K562 (cell line): ENCODE results near the gene CATSPER4. TPM values are rescaled to one million over a fixed set of nuclear protein-coding genes. Genes with fewer than 3 reads are reported as not detected.
A peak's percentile ranks its signal among the peaks of the same experiment; 100 is the strongest.

Experiments
- ADNP ChIP-seq: fragments of 200-800 bp; sonication (Bioruptor generic); IDR thresholded peaks from 2 replicates; pipeline ENCODE4 v1.6.1; 2016; ENCODE audit warnings: missing genetic modification characterization, missing compliant biosample characterization
- NFXL1 ChIP-seq: fragments of 450-650 bp; formaldehyde crosslinking; IDR thresholded peaks from 2 replicates; pipeline ENCODE4 v1.4.0; 2021; ENCODE audit warnings: mild to moderate bottlenecking
- ZBTB1 ChIP-seq: sonication (generic); formaldehyde crosslinking; IDR thresholded peaks from 2 replicates; pipeline ENCODE4 v1.8.1; 2023; ENCODE audit warnings: missing genetic modification reagents, low read depth, mild to moderate bottlenecking, borderline replicate concordance
- ZNF551 ChIP-seq: fragments of 250-450 bp; sonication (Bioruptor Pico); IDR thresholded peaks from 2 replicates; pipeline ENCODE4 v1.5.0; 2021; ENCODE audit warnings: mild to moderate bottlenecking, moderate library complexity
- polyA plus RNA-seq, 8 experiments: library from polyadenylated mRNA; depleted of rRNA in 4 of 8; stranded (reverse) in 5 of 8; unstranded in 3 of 8; fragments of >200 nt; fragmentation: Nextera tagmentation in 2 of 8; fragmentation: Illumina TruSeq in 1 of 8; extraction: Ambion mirVana in 2 of 8; extraction: Trizol in 1 of 8; gene quantifications; 2 replicates each; pipeline versions ENCODE4 v1.2.1 to v1.2.3, GENCODE V29; 2011 to 2014; ENCODE audit warnings: inconsistent platforms in 1 of 8, missing spikeins in 1 of 8
- total RNA-seq, 7 experiments: library from RNA; depleted of rRNA in 6 of 7; stranded (reverse); fragments of >200 nt in 6 of 7; fragmentation: Illumina TruSeq in 2 of 7; extraction: Trizol in 2 of 7; gene quantifications; 2 replicates each; pipeline versions ENCODE4 v1.2.1 to v1.2.3, GENCODE V29; 2011 to 2021; ENCODE audit warnings: low replicate concordance in 1 of 7
- TF ChIP-seq, protein P1 (sequence below): fragments of 450-650 bp; IDR thresholded peaks from 2 replicates; pipeline ENCODE4 v1.6.1; 2018; ENCODE audit warnings: mild to moderate bottlenecking, low read depth; ENCODE audit not compliant: partially characterized antibody
- TF ChIP-seq, protein P2 (sequence below), 2 experiments: fragments of 450-650 bp; formaldehyde crosslinking in 1 of 2; IDR thresholded peaks; 2 replicates each; pipeline versions ENCODE4 v1.4.0 to v1.6.1; 2014 to 2020; ENCODE audit warnings: mild to moderate bottlenecking in 2 of 2, borderline replicate concordance in 1 of 2, low read depth in 1 of 2
- TF ChIP-seq, protein P3 (sequence below): sonication (generic); formaldehyde crosslinking; IDR thresholded peaks from 2 replicates; pipeline ENCODE4 v1.8.1; 2023; ENCODE audit warnings: mild to moderate bottlenecking, missing genetic modification reagents
- TF ChIP-seq, protein P4 (sequence below): sonication (generic); formaldehyde crosslinking; IDR thresholded peaks from 2 replicates; pipeline ENCODE4 v1.8.1; 2023; ENCODE audit warnings: mild to moderate bottlenecking, missing genetic modification reagents

Gene CATSPER4
- total and polyA plus RNA-seq, 9 of the 15 experiments (the other 6 are each of a cell fraction or from before 2014, with no cell fraction given): 0.04 to 0.13 TPM; not detected in 7

DNA sequence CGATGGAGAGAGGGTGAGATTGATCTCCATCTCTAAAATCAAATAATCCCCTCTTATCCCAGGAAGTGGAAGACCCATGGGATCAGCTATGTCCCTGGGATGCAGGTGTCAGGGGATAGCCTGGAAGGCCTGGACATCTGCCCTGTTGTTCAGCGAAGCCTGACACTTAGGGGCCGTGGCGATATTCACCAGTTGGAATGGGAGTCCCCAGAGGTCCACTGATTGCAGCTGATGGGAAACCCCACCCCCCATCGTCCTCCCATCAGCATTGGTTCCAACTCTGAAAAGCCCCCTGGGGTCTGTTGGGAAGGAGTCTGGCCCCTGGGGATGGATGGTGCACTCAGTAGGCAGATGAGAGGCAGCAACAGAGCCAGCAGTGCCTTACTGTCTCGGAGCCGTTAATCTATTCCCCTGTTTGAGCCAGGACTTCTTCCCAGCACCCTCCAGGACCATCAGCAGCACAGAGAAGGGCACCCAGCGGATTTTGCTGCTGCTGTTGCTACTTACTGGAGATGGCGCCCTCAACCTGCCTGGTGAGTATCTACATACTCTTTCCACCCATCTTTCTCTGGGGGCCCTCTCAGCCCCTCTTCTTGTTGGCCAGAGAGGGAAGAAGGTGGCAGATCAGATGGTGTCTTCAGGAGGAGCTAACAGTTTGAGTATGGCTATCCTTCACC lies 13.4 kb downstream of the CATSPER4 start (continued):
- TF ChIP-seq ZNF551 (CRISPR knock-in tag) (no peak), ZBTB1 (CRISPR knock-in tag) (no peak), NFXL1 (no peak), ADNP (tag) (no peak)
- TF ChIP-seq, protein P1, sequence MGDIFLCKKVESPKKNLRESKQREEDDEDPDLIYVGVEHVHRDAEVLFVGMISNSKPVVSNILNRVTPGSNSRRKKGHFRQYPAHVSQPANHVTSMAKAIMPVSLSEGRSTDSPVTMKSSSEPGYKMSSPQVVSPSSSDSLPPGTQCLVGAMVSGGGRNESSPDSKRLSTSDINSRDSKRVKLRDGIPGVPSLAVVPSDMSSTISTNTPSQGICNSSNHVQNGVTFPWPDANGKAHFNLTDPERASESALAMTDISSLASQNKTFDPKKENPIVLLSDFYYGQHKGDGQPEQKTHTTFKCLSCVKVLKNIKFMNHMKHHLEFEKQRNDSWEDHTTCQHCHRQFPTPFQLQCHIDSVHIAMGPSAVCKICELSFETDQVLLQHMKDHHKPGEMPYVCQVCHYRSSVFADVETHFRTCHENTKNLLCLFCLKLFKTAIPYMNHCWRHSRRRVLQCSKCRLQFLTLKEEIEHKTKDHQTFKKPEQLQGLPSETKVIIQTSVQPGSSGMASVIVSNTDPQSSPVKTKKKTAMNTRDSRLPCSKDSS: no peak
- TF ChIP-seq, protein P2, sequence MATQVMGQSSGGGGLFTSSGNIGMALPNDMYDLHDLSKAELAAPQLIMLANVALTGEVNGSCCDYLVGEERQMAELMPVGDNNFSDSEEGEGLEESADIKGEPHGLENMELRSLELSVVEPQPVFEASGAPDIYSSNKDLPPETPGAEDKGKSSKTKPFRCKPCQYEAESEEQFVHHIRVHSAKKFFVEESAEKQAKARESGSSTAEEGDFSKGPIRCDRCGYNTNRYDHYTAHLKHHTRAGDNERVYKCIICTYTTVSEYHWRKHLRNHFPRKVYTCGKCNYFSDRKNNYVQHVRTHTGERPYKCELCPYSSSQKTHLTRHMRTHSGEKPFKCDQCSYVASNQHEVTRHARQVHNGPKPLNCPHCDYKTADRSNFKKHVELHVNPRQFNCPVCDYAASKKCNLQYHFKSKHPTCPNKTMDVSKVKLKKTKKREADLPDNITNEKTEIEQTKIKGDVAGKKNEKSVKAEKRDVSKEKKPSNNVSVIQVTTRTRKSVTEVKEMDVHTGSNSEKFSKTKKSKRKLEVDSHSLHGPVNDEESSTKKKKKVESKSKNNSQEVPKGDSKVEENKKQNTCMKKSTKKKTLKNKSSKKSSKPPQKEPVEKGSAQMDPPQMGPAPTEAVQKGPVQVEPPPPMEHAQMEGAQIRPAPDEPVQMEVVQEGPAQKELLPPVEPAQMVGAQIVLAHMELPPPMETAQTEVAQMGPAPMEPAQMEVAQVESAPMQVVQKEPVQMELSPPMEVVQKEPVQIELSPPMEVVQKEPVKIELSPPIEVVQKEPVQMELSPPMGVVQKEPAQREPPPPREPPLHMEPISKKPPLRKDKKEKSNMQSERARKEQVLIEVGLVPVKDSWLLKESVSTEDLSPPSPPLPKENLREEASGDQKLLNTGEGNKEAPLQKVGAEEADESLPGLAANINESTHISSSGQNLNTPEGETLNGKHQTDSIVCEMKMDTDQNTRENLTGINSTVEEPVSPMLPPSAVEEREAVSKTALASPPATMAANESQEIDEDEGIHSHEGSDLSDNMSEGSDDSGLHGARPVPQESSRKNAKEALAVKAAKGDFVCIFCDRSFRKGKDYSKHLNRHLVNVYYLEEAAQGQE (IDR thresholded peaks at IDR 0.05; ENCODE audit: borderline replicate concordance): peak; percentile 11; the same call in 1 of the 2 replicates
- TF ChIP-seq, protein P2 (CRISPR knock-in tag; IDR thresholded peaks at IDR 0.05; ENCODE audit: low read depth): no peak
- TF ChIP-seq, protein P3, sequence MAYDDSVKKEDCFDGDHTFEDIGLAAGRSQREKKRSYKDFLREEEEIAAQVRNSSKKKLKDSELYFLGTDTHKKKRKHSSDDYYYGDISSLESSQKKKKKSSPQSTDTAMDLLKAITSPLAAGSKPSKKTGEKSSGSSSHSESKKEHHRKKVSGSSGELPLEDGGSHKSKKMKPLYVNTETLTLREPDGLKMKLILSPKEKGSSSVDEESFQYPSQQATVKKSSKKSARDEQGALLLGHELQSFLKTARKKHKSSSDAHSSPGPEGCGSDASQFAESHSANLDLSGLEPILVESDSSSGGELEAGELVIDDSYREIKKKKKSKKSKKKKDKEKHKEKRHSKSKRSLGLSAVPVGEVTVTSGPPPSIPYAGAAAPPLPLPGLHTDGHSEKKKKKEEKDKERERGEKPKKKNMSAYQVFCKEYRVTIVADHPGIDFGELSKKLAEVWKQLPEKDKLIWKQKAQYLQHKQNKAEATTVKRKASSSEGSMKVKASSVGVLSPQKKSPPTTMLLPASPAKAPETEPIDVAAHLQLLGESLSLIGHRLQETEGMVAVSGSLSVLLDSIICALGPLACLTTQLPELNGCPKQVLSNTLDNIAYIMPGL: no peak
- TF ChIP-seq, protein P4, sequence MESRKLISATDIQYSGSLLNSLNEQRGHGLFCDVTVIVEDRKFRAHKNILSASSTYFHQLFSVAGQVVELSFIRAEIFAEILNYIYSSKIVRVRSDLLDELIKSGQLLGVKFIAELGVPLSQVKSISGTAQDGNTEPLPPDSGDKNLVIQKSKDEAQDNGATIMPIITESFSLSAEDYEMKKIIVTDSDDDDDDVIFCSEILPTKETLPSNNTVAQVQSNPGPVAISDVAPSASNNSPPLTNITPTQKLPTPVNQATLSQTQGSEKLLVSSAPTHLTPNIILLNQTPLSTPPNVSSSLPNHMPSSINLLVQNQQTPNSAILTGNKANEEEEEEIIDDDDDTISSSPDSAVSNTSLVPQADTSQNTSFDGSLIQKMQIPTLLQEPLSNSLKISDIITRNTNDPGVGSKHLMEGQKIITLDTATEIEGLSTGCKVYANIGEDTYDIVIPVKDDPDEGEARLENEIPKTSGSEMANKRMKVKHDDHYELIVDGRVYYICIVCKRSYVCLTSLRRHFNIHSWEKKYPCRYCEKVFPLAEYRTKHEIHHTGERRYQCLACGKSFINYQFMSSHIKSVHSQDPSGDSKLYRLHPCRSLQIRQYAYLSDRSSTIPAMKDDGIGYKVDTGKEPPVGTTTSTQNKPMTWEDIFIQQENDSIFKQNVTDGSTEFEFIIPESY (CRISPR knock-in tag): peak; percentile 50; the same call in 1 of the 2 replicates
